Measurements from ENCODE around the gene EGFL7.

DNA sequence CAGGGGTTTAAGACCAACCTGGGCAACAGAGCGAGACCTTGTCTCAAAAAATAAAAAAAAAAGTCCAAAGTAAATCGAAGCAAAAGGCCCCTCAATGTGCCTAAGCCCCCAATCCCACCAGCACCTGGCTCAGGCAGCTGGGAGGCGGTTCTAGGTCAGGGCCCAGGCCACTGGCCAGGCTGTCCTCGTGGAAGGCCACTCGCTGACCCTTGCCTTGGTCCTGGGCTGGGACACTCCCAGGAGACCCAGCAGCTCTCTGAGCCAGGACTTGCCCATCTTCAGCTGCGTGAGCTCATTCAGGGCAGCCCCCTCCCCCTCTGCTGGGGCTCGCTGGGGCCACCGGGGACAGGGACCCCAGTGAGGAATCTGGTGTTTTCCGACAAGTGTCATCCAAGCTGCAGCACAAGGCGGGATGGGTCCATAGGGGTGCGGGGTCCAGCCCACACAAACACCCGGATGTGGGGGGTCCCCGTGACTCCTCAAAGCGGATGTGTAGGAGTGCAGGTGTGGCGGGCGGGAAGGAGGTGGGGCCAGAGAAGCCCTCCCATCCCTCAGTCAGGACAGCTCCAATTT, 20.5 kb downstream of the EGFL7 start:
- TF ChIP-seq, protein P1, sequence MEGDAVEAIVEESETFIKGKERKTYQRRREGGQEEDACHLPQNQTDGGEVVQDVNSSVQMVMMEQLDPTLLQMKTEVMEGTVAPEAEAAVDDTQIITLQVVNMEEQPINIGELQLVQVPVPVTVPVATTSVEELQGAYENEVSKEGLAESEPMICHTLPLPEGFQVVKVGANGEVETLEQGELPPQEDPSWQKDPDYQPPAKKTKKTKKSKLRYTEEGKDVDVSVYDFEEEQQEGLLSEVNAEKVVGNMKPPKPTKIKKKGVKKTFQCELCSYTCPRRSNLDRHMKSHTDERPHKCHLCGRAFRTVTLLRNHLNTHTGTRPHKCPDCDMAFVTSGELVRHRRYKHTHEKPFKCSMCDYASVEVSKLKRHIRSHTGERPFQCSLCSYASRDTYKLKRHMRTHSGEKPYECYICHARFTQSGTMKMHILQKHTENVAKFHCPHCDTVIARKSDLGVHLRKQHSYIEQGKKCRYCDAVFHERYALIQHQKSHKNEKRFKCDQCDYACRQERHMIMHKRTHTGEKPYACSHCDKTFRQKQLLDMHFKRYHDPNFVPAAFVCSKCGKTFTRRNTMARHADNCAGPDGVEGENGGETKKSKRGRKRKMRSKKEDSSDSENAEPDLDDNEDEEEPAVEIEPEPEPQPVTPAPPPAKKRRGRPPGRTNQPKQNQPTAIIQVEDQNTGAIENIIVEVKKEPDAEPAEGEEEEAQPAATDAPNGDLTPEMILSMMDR (conservative IDR thresholded peaks at IDR 0.05 in 1 of 2, IDR thresholded peaks at IDR 0.05 in 1 of 2; ENCODE audit: extremely low read depth in 1 of 2, insufficient read depth in 1 of 2, low read depth in 1 of 2, low read length in 2 of 2) = no peak
- no peak for TF ChIP-seq EZH2 (IDR thresholded peaks at IDR 0.05; ENCODE audit: borderline replicate concordance, low read length)
